D341Med (cell line): ENCODE measurements around the gene RIPPLY1.
"Not testable (repeated sequence)": the region's sequence is repeated elsewhere in the genome, so short reads cannot be mapped to it uniquely, and the experiment has no call there.

Experiments used
- DNase-seq: peaks from one replicate; pipeline ENCODE4 v3.0.0; 2012; ENCODE audit warnings: low spot score

The RIPPLY1 gene

GRCh38 chrX:106906361-106906760 is 3.2 kb upstream of the RIPPLY1 start:
- DNase-seq: no peak

GRCh38 chrX:106905064-106905708 is 2.0 kb upstream of the RIPPLY1 start:
- DNase-seq: no peak

- DNase-seq: no peak
Observed at GRCh38 chrX:106903856-106904528, 851 bp upstream of the RIPPLY1 start.

- DNase-seq: no peak
Observed at GRCh38 chrX:106902684-106903083, 457 bp downstream of the RIPPLY1 start.

- DNase-seq: no peak
Observed at GRCh38 chrX:106901781-106902219, 1.3 kb downstream of the RIPPLY1 start.

- DNase-seq: no peak
Observed at GRCh38 chrX:106901341-106901740, 1.8 kb downstream of the RIPPLY1 start.

- DNase-seq: no peak
Observed at GRCh38 chrX:106899841-106900240, 3.3 kb downstream of the RIPPLY1 start.

- no peak for DNase-seq
Observed at GRCh38 chrX:106899276-106899675, 3.9 kb downstream of the RIPPLY1 start.

- peak; percentile 29 for DNase-seq
Observed at GRCh38 chrX:106898462-106898861, 4.7 kb downstream of the RIPPLY1 start.

GRCh38 chrX:106897259-106897658 is 5.9 kb downstream of the RIPPLY1 start:
- peak; percentile 25 for DNase-seq

- DNase-seq: no peak
Observed at GRCh38 chrX:106894978-106895452, 8.1 kb downstream of the RIPPLY1 start.

GRCh38 chrX:106894392-106894909 is 8.7 kb downstream of the RIPPLY1 start:
- peak; percentile 67 for DNase-seq

GRCh38 chrX:106891762-106892460 is 11.2 kb downstream of the RIPPLY1 start:
- no peak for DNase-seq

- DNase-seq: no peak
Observed at GRCh38 chrX:106889468-106889867, 13.7 kb downstream of the RIPPLY1 start.

- no peak for DNase-seq
Observed at GRCh38 chrX:106875151-106875550, 28.0 kb downstream of the RIPPLY1 start.

GRCh38 chrX:106874075-106874474 is 29.1 kb downstream of the RIPPLY1 start:
- no peak for DNase-seq

GRCh38 chrX:106872796-106873195 is 30.3 kb downstream of the RIPPLY1 start:
- DNase-seq: not testable (repeated sequence)

- no peak for DNase-seq
Observed at GRCh38 chrX:106863697-106864096, 39.4 kb downstream of the RIPPLY1 start.

- DNase-seq: no peak
Observed at GRCh38 chrX:106862972-106863688, 40.0 kb downstream of the RIPPLY1 start.
